ENCODE results near the gene FBLN1.
"Not testable (repeated sequence)": the region's sequence is repeated elsewhere in the genome, so short reads cannot be mapped to it uniquely, and the experiment has no call there.

Gene FBLN1

GRCh38 chr22:45586651-45587405 lies 84.1 kb downstream of the FBLN1 start:
- no peak for DNase-seq (ENCODE audit: low read depth, low spot score)

DNA sequence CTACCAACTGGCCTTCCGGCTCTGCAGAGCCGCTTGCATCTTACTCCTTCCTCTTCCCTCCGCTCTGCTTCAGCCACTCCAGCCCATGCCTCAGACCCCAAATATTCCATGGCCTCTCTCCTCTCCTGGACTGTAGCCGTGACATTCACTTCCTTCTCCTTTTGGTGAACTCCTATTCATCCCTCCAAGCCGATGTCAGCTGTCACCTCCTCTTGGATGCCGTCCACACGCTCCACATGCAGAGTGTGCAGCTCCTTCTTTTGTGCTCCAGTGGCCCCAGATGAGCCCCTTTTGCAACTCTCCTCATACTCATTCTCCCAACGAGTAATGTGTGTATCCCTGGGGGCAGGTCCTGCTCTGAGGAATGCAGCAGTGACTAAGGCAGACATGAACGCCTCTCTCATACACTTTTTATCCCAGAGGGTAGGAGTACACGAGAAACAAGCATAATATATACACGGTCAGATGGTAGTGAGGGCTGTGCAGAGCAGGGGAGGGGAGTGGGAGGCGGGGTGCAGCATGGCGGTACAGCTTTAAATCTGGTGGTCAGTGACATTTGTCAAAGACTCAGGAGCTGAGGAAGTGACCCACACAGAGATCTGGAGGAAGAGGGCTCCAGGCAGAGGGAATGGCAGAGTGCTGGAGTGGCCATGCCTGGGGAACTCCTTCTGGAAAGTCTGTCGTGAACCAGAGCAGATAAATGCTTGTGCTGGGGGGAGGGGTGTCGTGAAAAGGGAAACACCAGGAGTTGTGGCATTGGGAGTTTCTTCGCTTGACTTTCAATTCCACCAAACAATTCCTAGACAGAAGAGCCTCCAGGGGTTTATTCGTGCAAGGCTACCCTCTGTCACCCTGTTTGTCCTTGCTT lies 85.2 kb downstream of the FBLN1 start:
- no peak for DNase-seq (ENCODE audit: low read depth, low spot score)
- ChIA-PET POLR2A (no interaction called here), CTCF (interaction anchor here (1.0 to 1.7 kb wide), 3 partner anchors 10 to 276 kb away, joined by 3 to 6 read pairs (median 4); no protein-coding TSS in a partner anchor)
- TF ChIP-seq CTCF (IDR thresholded peaks at IDR 0.05; ENCODE audit: insufficient read depth, low read length, missing control alignments), result no peak
- no peak overlapping the region for H3K4me3 ChIP-seq (ENCODE audit: low read depth, low read length)

More at GRCh38 chr22:45586651-45587405, 84.1 kb downstream of the FBLN1 start:
- no peak overlapping the region for H3K4me3 ChIP-seq (ENCODE audit: low read depth, low read length)
- ChIA-PET CTCF (interaction anchor here (1.0 to 1.7 kb wide), 2 partner anchors 10 to 277 kb away, joined by 3 to 6 read pairs; no protein-coding TSS in a partner anchor), POLR2A (no interaction called here)
- TF ChIP-seq CTCF (IDR thresholded peaks at IDR 0.05; ENCODE audit: insufficient read depth, low read length, missing control alignments), result no peak

- no peak overlapping the region for H3K4me3 ChIP-seq (ENCODE audit: low read depth, low read length)
- CTCF ChIA-PET, result interaction anchor here (2.5 kb wide), 1 partner anchor 12 kb away, joined by 14 read pairs; no protein-coding TSS in a partner anchor
- POLR2A ChIA-PET, result no interaction called here
- no peak for TF ChIP-seq CTCF (IDR thresholded peaks at IDR 0.05; ENCODE audit: insufficient read depth, low read length, missing control alignments)
- DNase-seq (ENCODE audit: low read depth, low spot score), result no peak
Measured at GRCh38 chr22:45589556-45589955, 86.9 kb downstream of the FBLN1 start.

DNA sequence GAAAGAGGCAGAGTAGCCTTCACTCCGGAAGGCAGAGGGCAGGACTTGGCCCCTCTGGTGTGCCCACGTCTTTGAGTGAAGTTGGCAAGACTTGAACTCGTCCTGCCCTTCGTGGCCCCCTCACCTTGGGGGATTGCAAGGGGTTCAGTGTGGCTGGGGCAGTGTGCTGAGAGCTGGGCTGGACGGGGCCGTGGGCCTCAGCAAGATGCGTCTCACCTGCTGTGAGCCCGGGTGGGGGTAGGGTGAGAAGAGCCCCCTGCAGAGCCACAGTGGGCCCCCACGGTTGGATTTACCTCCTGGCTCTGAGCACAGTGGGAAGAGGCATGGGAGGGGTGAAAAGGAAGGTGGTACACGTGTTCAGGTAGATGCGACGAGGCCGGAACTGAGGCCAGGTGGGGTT lies 87.6 kb downstream of the FBLN1 start:
- no peak for TF ChIP-seq CTCF (IDR thresholded peaks at IDR 0.05; ENCODE audit: insufficient read depth, low read length, missing control alignments)
- H3K4me3 ChIP-seq (ENCODE audit: low read depth, low read length), result no peak overlapping the region
- DNase-seq (ENCODE audit: low read depth, low spot score), result no peak
- ChIA-PET POLR2A (no interaction called here), CTCF (interaction anchor here (2.5 kb wide), 1 partner anchor 12 kb away, joined by 14 read pairs; no protein-coding TSS in a partner anchor)

GRCh38 chr22:45591633-45592213 lies 89.0 kb downstream of the FBLN1 start:
- CTCF ChIA-PET, result interaction anchor here (0.9 to 2.5 kb wide), 3 partner anchors 14 to 38 kb away, joined by 3 to 14 read pairs (median 3); no protein-coding TSS in a partner anchor
- POLR2A ChIA-PET; DNase-seq (ENCODE audit: low read depth, low spot score); H3K4me3 ChIP-seq (ENCODE audit: low read depth, low read length): not testable (repeated sequence)

- ChIA-PET POLR2A (no interaction called here), CTCF (interaction anchor here (0.9 to 6.2 kb wide), 2 partner anchors 13 to 17 kb away, joined by 3 to 35 read pairs; no protein-coding TSS in a partner anchor)
- DNase-seq (ENCODE audit: low read depth, low spot score), result no peak
- no peak overlapping the region for H3K4me3 ChIP-seq (ENCODE audit: low read depth, low read length)
- TF ChIP-seq CTCF (IDR thresholded peaks at IDR 0.05; ENCODE audit: insufficient read depth, low read length, missing control alignments), result no peak
Measured at GRCh38 chr22:45594123-45594941, 91.6 kb downstream of the FBLN1 start.

Data from AG04449 (cell line).